Gastrocnemius medialis (tissue), 4 donors: ENCODE results near the gene MCUB.

Experiments used
- CTCF ChIP-seq, 5 experiments: fragments of 450-650 bp in 3 of 5; fragments of 200-600 bp in 2 of 5; sonication (generic) in 2 of 5; IDR thresholded peaks in 4 of 5; conservative IDR thresholded peaks in 1 of 5; 1 replicate in 4 of 5; 2 replicates in 1 of 5; pipeline ENCODE4 v1.5.1; 2016 to 2019; ENCODE audit warnings: antibody characterized with exemption in 5 of 5, mild to moderate bottlenecking in 3 of 5, moderate library complexity in 3 of 5
- POLR2A ChIP-seq, 2 donors: fragments of 450-650 bp; IDR thresholded peaks; one replicate each; pipeline ENCODE4 v1.6.1; 2017; ENCODE audit warnings: antibody characterized with exemption in 2 of 2, mild to moderate bottlenecking in 2 of 2, moderate library complexity in 2 of 2

- TF ChIP-seq CTCF (IDR thresholded peaks at IDR 0.05 in 4 of 5, conservative IDR thresholded peaks at IDR 0.05 in 1 of 5) (no peak), POLR2A (IDR thresholded peaks at IDR 0.05) (no peak)
Measured at GRCh38 chr4:109672169-109672930, 112.3 kb downstream of the MCUB start.
